Activated CD8-positive, alpha-beta T cell treated with anti-CD3 and anti-CD28 coated beads for 36 hours (primary cell): Measurements from ENCODE around the gene SPANXN2. TPM values are rescaled to one million over a fixed set of nuclear protein-coding genes. Genes with fewer than 3 reads are reported as not detected.
A peak's percentile ranks its signal among the peaks of the same experiment; 100 is the strongest.

Source experiments
- ATAC-seq: fragments of 200-7000 bp; cut with Tn5 transposase; one replicate; pipeline ENCODE4 v1.10.0; 2021; ENCODE audit warnings: mild to moderate bottlenecking, moderate library complexity
- CTCF ChIA-PET: fragments of 350-600 bp; sonication (Branson Sonifier 250); formaldehyde crosslinking; loops from one replicate; lab custom pipeline; 2021; ENCODE audit warnings: antibody characterized with exemption; lab: Charles Lee
- POLR2A ChIA-PET: fragments of 350-600 bp; sonication (Branson Sonifier 250); formaldehyde crosslinking; loops from one replicate; lab custom pipeline; 2021; ENCODE audit warnings: antibody characterized with exemption; lab: Charles Lee
- DNase-seq: peaks from one replicate; pipeline ENCODE4 v3.0.0-alpha.2; 2020
- H3K27ac Mint-ChIP-seq: one replicate; pipeline ENCODE4 v1.8.0; 2021; ENCODE audit warnings: mild to moderate bottlenecking, mixed read lengths
- H3K27me3 Mint-ChIP-seq: one replicate; pipeline ENCODE4 v1.8.0; 2021; ENCODE audit warnings: mixed read lengths
- H3K36me3 Mint-ChIP-seq: one replicate; pipeline ENCODE4 v1.8.0; 2021; ENCODE audit warnings: low read depth, mixed read lengths
- H3K4me1 Mint-ChIP-seq: one replicate; pipeline ENCODE4 v1.8.0; 2021; ENCODE audit warnings: low read depth, mixed read lengths
- H3K4me3 Mint-ChIP-seq: one replicate; pipeline ENCODE4 v1.8.0; 2021; ENCODE audit warnings: mild to moderate bottlenecking, moderate library complexity, mixed read lengths
- H3K9me3 Mint-ChIP-seq: one replicate; pipeline ENCODE4 v1.8.0; 2021; ENCODE audit warnings: mixed read lengths
- intact Hi-C: fragments of 100-400 bp; cut with micrococcal nuclease; formaldehyde crosslinking; loops from one replicate; pipeline ENCODE4 v1.10.0; 2022
- total RNA-seq, 2 experiments: library from RNA; stranded (reverse); gene quantifications; one replicate each; pipeline ENCODE4 v1.2.3, GENCODE V29; 2021
- TF ChIP-seq, protein P1 (sequence below): fragments of 200-600 bp; IDR thresholded peaks from one replicate; pipeline ENCODE4 v1.8.0; 2022; ENCODE audit warnings: antibody characterized with exemption, mild to moderate bottlenecking

Gene SPANXN2
- total RNA-seq, 2 experiments from 2014 or later = not detected

DNA sequence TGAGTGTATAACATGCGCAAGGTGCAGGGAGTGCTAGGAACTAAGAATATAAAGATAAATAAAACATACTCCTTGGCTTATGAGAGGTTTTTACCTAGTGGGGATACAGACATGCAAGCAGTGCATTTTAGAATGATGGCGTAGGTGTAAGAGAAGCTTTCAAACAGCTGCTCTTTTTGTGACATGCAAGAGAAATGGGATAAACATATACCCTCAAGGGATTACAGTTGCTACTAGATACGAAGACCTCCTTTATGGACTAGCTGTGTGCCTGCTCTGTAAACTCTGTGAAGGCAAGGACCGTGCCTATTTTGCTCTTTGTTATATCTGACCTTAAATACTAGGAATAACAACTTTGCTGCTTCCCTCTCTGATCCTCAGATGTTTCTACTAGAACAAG is 45.6 kb downstream of the SPANXN2 start:
- no peaks in the 10 kb centered on the region for H3K27me3 Mint-ChIP-seq
- no peaks in the 10 kb centered on the region for H3K4me1 Mint-ChIP-seq
- peaks cover 2% of the 10 kb centered on the region for H3K9me3 Mint-ChIP-seq
- H3K27ac Mint-ChIP-seq = no peak overlapping the region
- intact Hi-C loops = no loop called here
- TF ChIP-seq, protein P1, sequence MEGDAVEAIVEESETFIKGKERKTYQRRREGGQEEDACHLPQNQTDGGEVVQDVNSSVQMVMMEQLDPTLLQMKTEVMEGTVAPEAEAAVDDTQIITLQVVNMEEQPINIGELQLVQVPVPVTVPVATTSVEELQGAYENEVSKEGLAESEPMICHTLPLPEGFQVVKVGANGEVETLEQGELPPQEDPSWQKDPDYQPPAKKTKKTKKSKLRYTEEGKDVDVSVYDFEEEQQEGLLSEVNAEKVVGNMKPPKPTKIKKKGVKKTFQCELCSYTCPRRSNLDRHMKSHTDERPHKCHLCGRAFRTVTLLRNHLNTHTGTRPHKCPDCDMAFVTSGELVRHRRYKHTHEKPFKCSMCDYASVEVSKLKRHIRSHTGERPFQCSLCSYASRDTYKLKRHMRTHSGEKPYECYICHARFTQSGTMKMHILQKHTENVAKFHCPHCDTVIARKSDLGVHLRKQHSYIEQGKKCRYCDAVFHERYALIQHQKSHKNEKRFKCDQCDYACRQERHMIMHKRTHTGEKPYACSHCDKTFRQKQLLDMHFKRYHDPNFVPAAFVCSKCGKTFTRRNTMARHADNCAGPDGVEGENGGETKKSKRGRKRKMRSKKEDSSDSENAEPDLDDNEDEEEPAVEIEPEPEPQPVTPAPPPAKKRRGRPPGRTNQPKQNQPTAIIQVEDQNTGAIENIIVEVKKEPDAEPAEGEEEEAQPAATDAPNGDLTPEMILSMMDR = no peak
- H3K36me3 Mint-ChIP-seq = no peaks in the 10 kb centered on the region
- ATAC-seq (no peak), DNase-seq (no peak)
- CTCF ChIA-PET = no interaction called here
- POLR2A ChIA-PET = no interaction called here
- H3K4me3 Mint-ChIP-seq = no peak overlapping the region

DNA sequence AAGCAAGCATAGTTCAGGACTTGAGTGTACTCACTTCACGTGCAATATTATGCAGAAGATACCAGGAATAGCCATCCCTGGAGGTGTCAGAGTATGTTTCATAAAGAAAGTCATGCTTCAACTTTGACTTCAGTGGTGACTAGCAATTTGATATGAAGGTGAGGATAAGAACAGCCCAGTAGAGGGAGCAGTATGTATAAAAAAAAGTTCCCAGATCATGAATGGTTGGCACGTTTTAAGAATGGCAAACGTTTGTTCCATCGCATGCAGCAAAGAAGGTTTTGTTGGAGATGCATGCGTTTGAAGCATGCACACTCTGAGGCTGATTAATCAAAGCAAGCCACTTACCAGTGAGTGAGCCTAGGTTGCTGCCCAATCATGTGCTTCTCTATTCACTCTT is 51.2 kb downstream of the SPANXN2 start:
- Mint-ChIP-seq H3K4me3 (no peak overlapping the region), H3K4me1 (no peaks in the 10 kb centered on the region), H3K36me3 (no peaks in the 10 kb centered on the region), H3K9me3 (peaks cover 2% of the 10 kb centered on the region), H3K27ac (no peak overlapping the region), H3K27me3 (no peaks in the 10 kb centered on the region)
- no peak for ATAC-seq
- DNase-seq = no peak
- intact Hi-C loops = no loop called here
- TF ChIP-seq, protein P1 = no peak
- CTCF ChIA-PET = no interaction called here
- POLR2A ChIA-PET = no interaction called here

DNA sequence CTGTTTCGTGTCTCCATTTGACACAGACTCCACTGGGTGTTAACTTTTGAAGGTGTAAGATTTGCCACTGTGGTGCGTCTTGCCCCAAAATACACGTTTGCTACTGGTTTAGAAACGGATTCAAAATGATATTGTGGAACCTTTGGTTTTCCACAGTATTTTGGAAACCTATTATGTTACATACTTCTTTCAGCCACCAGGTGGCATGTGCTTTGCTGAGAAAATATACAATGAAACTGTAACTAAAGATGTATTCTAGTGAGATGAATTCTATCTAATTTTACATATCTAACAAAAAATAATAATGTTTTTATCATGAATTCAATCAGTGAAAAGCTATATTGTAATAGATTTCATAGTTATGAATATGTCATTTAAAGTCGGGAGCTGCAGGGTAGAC is 56.2 kb downstream of the SPANXN2 start:
- no peaks in the 10 kb centered on the region for H3K27me3 Mint-ChIP-seq
- H3K36me3 Mint-ChIP-seq = no peaks in the 10 kb centered on the region
- H3K27ac Mint-ChIP-seq = no peak overlapping the region
- ChIA-PET POLR2A (no interaction called here), CTCF (no interaction called here)
- no peaks in the 10 kb centered on the region for H3K4me1 Mint-ChIP-seq
- no peak overlapping the region for H3K4me3 Mint-ChIP-seq
- TF ChIP-seq, protein P1 = peak; percentile 33
- intact Hi-C loops = no loop called here
- DNase-seq (no peak), ATAC-seq (no peak)
- no peaks in the 10 kb centered on the region for H3K9me3 Mint-ChIP-seq

DNA sequence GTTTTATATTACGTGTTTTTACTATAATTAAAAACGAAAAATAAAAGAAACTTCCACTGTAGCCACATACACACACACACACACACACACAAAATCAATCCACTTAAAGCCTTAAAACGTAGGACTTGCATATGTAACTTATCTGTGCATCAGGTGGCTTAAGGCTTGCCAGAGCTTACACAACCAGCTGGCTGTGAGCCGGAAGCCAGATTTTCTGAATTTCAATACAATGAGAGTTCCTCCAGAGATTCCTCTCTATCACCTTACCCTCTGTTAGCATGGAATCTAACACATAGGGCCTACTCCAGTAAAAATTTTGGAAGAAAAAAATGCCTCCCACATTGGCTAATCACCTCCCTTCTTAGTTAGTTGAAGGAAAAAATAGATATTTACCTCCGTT is 56.8 kb downstream of the SPANXN2 start:
- DNase-seq (no peak), ATAC-seq (no peak)
- intact Hi-C loops = no loop called here
- ChIA-PET POLR2A (no interaction called here), CTCF (no interaction called here)
- H3K4me3 Mint-ChIP-seq = no peak overlapping the region
- TF ChIP-seq, protein P1 = no peak
- no peak overlapping the region for H3K27ac Mint-ChIP-seq
- no peaks in the 10 kb centered on the region for H3K27me3 Mint-ChIP-seq
- no peaks in the 10 kb centered on the region for H3K36me3 Mint-ChIP-seq
- H3K4me1 Mint-ChIP-seq = no peaks in the 10 kb centered on the region
- H3K9me3 Mint-ChIP-seq = no peaks in the 10 kb centered on the region

Other genes with a start within 250 kb of the SPANXN2 start
- not detected for gene SPANXN3, start 203.3 kb downstream of the SPANXN2 start, total RNA-seq
- not detected for gene SLITRK4, start 84.7 kb downstream of the SPANXN2 start, total RNA-seq
- not detected for gene UBE2NL, start 163.3 kb upstream of the SPANXN2 start, total RNA-seq